SU-DHL-6 (cell line): ENCODE measurements around the gene SEM1.

Source experiments
- EZH2phosphoT487 ChIP-seq: fragments of 200-600 bp; sonication (generic), shearing (Covaris generic); conservative IDR thresholded peaks from 2 replicates; pipeline ENCODE4 v1.6.1; 2018; ENCODE audit warnings: mild to moderate bottlenecking, antibody characterized with exemption, low read length, moderate library complexity, mixed read lengths
- TF ChIP-seq, protein P1 (sequence below): fragments of 200-600 bp; sonication (generic); IDR thresholded peaks from one replicate; pipeline ENCODE4 v1.5.1; 2017; ENCODE audit warnings: antibody characterized with exemption, mild to moderate bottlenecking, low read length, moderate library complexity; ENCODE audit not compliant: insufficient read depth, poor library complexity, severe bottlenecking

DNA sequence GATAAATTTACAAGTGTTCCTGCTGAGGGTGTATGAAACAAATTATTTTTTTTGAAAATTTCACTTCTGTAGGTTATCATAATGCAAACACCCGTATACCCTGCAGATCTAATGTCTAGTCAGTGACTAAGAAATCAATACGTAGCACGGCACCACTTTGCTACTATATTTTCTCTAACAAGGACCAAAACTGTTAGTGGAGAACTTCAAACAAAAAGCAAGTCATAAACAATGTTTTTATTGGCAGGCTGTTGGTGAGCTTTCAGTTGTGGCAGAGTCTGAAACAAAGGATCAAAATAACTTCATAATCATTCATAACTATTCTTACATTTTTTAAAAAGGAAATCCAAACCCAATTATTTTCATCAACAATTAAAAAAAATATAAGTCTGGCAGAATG lies 11.8 kb downstream of the SEM1 start:
- TF ChIP-seq, protein P1, sequence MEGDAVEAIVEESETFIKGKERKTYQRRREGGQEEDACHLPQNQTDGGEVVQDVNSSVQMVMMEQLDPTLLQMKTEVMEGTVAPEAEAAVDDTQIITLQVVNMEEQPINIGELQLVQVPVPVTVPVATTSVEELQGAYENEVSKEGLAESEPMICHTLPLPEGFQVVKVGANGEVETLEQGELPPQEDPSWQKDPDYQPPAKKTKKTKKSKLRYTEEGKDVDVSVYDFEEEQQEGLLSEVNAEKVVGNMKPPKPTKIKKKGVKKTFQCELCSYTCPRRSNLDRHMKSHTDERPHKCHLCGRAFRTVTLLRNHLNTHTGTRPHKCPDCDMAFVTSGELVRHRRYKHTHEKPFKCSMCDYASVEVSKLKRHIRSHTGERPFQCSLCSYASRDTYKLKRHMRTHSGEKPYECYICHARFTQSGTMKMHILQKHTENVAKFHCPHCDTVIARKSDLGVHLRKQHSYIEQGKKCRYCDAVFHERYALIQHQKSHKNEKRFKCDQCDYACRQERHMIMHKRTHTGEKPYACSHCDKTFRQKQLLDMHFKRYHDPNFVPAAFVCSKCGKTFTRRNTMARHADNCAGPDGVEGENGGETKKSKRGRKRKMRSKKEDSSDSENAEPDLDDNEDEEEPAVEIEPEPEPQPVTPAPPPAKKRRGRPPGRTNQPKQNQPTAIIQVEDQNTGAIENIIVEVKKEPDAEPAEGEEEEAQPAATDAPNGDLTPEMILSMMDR: no peak
- no peak for TF ChIP-seq EZH2phosphoT487
